ENCODE data around the gene OR6V1.

GRCh38 chr7:143016996-143017395 lies 35.1 kb upstream of the OR6V1 start:
- TF ChIP-seq CTCF (conservative IDR thresholded peaks at IDR 0.05) (no peak), ZFX (IDR thresholded peaks at IDR 0.05) (no peak)

All from C4-2B (cell line).